ENCODE results near the gene ORC6.

Gene ORC6

GRCh38 chr16:46702030-46702429, 12.6 kb downstream of the ORC6 start:
- DNase-seq: no peak

DNA sequence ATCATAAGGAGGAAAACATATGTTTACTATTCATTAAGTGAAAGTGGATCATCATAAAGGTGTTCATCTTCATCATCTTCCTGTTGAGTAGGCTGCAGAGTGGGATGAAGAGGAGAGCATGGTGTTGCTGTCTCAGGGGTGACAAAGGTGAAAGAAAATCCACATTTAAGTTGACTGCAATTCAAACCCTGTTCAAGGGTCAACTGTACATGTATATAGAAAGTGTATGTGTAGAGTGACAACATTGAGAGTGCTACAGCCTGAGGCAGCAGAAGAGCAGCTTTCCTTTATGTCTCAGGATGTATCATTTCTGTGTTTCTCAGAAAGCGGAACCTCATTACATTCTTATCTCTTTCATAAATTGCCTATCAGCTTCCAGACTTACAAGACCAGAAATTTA, 17.2 kb downstream of the ORC6 start:
- no peak for DNase-seq

GRCh38 chr16:46709469-46710005, 20.1 kb downstream of the ORC6 start:
- no peak for DNase-seq

GRCh38 chr16:46711106-46712058, 21.9 kb downstream of the ORC6 start:
- no peak for DNase-seq

DNA sequence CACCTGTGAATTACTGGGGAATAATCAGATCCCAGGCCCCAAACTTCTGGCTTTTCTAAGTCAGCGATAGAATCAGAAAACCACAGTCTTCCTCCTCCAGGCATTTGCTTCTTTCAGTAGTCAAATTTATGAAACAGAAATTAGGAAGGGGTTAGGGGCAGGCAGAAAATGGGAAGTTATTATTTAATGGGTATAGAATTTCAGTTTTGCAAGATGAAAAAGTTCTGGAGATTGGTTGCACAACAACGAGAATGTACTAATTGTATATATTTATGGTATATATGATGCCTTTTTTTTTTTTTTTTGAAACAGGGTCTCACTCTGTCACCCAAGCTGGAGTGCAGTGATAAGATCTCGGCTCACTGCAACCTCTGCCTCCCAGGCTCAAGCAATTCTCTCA, 23.5 kb downstream of the ORC6 start:
- no peak for DNase-seq

DNA sequence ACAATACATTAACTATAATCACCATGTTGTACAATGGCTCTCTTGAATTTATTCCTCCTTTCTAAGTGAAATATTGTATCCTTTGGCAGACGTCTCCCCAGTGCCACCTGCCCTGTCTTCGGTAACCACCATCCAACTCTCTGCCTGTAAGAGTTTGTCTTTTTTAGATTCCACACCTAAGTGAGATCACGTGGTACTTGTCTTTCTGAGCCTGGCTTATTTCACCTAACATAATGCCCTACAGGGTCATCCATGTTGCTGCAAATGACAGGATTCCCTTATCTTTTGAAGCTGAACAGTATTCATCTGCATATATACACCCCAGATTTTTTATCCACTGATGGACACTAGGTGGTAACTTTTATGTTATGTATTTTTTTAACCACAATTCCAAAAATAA, 24.2 kb downstream of the ORC6 start:
- DNase-seq: no peak

DNA sequence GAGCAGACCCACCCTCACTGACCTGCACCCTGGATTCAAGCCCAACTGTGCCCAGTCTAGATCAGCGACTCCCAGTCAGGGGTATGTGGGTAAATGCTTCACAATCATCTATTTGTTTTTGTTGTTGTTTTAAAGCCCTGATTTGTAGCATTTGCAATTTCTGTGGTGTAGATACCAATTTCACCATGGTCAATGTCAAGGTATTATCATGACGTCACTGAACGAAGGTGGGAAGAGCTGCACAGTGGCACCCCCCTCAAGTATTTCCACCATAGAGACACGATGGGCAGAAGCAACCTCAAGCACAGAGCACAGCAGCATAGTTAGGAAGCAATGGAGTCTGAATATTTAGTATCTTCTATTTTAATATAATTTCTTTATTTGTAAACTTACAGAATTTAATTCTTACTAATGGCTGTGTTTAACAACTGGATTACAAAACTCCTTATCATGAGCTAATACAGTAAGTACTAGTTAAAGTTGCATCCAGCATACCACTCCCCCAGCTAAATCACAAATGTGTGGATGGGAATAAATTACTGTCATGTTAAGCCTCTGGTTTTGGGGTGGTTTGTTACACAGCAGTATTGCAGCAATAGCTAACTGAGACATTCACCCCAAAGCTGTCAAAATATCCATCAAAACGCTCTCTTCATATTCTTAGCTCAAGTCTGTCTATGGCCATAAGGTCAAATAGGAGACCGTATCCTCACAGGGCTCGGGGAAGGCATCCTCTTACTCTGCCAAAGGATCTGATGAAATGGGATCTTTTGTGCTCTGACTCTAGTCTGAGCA, 25.5 kb downstream of the ORC6 start:
- no peak for DNase-seq

- DNase-seq: no peak
Measured at GRCh38 chr16:46715769-46716305, 26.4 kb downstream of the ORC6 start.

DNA sequence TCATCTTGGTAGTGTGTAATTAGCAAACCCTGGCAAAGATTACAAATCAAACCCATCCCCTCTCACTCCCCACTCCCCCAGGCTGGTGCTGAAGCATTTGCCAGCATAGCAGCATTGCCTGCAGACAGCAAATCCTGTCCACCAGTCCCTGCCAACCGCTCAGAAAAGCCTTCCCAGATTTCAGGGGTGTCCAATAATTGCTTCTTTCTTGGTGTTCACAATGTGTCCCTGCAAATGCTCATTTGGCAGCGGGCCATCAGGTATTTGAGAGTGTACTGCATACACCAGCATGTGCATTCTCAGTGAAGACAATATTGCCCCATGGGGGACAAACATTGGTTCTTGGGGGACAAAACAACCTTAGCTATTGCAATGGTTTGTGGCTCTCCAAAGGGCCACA, 28.2 kb downstream of the ORC6 start:
- no peak for DNase-seq

- DNase-seq: no peak
Measured at GRCh38 chr16:46718214-46718613, 28.8 kb downstream of the ORC6 start.

DNA sequence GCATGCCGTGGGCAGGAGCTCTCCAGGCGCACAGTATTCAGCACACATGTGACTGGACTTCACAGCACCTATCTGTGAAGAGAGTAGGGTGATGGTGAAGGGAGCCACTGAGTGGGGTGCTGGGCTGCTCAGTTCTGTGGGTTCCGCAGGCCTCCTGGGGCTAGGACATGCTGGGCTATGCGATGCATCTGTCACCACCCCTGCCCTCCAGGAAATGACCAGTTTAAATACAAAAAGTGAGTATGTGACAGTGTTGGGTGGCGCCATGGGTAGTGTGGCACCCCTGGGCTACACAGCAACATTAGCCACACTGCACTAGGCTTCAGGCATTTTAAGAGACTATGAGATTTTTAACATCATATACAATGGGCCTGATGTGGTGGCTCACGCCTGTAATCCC, 30.1 kb downstream of the ORC6 start:
- DNase-seq: no peak

GRCh38 chr16:46720619-46721018, 31.2 kb downstream of the ORC6 start:
- no peak for DNase-seq

- no peak for DNase-seq
Measured at GRCh38 chr16:46721885-46722284, 32.4 kb downstream of the ORC6 start.

GRCh38 chr16:46727184-46727583, 37.7 kb downstream of the ORC6 start:
- DNase-seq: no peak

GRCh38 chr16:46727630-46728029, 38.2 kb downstream of the ORC6 start:
- no peak for DNase-seq

DNA sequence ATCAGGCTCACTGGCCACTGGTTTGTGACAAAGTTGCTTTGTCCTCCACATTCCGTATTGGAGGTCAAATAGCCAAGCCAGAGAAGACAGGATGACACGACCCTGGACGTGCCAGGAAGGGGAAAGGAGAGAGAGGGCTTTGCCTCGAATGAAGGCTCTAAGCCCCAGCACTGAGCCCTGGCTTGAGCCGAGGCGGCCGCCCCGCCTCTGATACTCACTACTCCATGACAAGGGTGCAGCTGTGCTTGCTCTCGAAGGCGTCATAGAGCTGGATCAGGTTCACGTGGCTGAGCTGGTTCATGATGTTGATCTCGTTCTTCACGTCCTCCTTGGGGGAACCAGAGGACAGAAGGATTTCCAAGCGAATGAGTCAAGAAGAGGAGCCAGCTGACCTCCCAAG, 39.3 kb downstream of the ORC6 start:
- DNase-seq: no peak

- no peak for DNase-seq
Measured at GRCh38 chr16:46729326-46729995, 40.0 kb downstream of the ORC6 start.

- no peak for DNase-seq
Measured at GRCh38 chr16:46730126-46730525, 40.7 kb downstream of the ORC6 start.

- DNase-seq: no peak
Measured at GRCh38 chr16:46730801-46731690, 41.6 kb downstream of the ORC6 start.

DNA sequence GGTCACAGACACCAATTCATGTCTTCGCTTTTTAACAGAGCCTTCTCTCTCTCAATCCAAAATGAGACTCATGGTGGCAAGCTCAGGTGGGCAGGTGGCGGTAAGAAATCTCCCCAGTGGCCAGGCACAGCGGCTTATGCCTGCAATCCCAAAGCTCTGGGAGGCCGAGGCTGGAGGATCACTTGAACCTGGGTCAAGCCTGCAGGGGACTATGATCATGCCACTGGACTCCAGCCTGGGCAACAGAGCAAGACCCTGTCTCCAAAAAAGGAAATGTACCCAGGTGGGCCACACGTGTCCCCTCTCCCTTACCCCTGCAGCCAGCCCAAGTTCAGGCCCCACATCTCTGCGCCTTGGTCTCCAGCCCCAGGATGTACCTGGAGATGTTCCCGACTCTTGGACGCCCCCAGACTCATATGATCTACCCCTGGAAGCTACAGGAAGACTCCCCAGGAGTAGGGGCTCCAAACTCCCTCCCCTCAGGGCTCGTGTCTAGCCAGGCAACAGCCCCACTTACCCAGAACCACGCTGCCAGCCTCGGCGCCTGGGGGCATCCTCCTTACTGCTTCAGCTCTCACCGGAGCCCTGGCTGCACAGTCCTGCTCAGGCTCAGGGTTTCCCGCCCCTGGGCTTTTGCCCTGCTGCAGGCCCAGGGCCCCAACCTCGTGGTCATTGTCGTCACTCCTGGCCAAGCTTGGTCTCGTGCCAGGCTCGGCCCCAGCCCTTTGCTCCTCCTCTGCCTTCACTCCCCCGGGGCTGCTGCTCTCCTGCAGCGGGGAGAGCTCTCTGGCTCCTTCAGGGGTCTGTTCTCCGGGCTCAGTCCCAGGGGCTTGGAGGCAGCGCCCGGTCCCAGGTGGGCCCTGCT, 42.5 kb downstream of the ORC6 start:
- DNase-seq: no peak

DNA sequence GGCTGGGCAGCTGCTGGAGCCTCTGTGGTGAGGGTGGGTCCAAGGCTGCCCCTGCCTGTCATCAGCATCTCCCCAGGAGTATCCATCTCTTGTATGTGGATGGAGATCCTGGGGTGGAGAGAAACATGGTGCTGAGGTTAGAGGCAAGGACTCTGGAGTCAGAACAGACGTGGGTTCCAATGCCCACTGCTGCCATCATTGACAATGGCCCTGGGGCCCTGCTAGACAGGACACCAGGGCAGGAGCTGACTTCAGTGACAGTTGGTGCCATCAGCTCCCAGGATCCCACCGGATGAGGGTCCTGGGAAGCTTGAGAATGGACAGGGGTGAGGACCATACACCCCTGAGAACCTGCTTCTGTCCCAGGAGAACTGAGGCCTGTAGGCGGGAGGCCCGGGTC, 43.1 kb downstream of the ORC6 start:
- no peak for DNase-seq
